ENCODE measurements around the gene CCL26. TPM values are rescaled to one million over a fixed set of nuclear protein-coding genes. Genes with fewer than 3 reads are reported as not detected.

Gene CCL26
- total RNA-seq, 1 donor from 2014 or later: not detected

DNA sequence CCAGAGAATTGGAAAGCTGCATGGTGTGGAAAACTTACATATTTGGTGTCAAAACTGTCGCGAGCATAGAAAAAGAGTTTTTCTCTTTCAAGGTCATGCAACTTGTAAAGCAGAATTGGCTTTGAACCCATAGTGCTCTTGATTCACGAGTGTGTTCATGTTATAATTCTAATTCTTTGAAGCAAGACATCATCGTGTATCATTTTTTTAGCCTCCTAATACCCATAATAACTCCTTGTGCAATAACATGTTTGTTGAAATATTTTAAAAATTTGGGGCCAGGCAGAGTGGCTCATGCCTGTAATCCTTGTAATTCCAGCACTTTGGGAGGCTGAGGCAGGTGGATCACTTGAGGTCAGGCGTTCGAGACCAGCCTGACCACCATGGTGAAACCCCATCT, 37.4 kb upstream of the CCL26 start:
- H3K27me3 Mint-ChIP-seq: no peaks in the 10 kb centered on the region
- H3K36me3 Mint-ChIP-seq (ENCODE audit: insufficient read depth): peaks cover 2% of the 10 kb centered on the region
- TF ChIP-seq, protein P1, sequence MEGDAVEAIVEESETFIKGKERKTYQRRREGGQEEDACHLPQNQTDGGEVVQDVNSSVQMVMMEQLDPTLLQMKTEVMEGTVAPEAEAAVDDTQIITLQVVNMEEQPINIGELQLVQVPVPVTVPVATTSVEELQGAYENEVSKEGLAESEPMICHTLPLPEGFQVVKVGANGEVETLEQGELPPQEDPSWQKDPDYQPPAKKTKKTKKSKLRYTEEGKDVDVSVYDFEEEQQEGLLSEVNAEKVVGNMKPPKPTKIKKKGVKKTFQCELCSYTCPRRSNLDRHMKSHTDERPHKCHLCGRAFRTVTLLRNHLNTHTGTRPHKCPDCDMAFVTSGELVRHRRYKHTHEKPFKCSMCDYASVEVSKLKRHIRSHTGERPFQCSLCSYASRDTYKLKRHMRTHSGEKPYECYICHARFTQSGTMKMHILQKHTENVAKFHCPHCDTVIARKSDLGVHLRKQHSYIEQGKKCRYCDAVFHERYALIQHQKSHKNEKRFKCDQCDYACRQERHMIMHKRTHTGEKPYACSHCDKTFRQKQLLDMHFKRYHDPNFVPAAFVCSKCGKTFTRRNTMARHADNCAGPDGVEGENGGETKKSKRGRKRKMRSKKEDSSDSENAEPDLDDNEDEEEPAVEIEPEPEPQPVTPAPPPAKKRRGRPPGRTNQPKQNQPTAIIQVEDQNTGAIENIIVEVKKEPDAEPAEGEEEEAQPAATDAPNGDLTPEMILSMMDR (IDR thresholded peaks at IDR 0.05; ENCODE audit: unreplicated experiment): no peak
- no peak overlapping the region for H3K27ac Mint-ChIP-seq
- no peaks in the 10 kb centered on the region for H3K4me1 Mint-ChIP-seq (ENCODE audit: low read depth)
- DNase-seq (ENCODE audit: low spot score, unreplicated experiment): no peak
- H3K9me3 Mint-ChIP-seq (ENCODE audit: low read depth): peaks cover 15% of the 10 kb centered on the region
- H3K4me3 Mint-ChIP-seq (ENCODE audit: low read depth): no peak overlapping the region

DNA sequence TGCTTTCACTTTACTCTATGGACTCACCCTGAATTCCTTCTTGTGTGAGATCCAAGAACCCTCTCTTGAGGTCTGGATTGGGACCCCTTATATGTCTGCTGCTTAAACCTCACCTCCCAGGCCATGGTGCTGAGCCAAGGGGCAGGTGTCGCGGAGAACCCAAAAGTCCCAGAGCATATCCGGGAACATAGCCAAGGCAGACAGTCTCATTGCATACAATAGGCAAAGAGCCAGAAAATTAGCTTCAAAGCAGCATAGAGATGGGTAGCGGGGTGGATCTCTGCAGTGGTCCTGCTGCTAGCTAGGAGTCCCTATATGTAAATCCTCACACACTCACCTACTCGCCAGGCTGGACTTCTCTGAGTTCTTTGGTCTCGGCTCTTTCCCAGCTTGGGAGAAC, 36.1 kb upstream of the CCL26 start:
- DNase-seq (ENCODE audit: low spot score, unreplicated experiment): no peak
- TF ChIP-seq, protein P1 (IDR thresholded peaks at IDR 0.05; ENCODE audit: unreplicated experiment): no peak
- Mint-ChIP-seq H3K4me3 (ENCODE audit: low read depth) (no peak overlapping the region), H3K27ac (no peak overlapping the region), H3K4me1 (ENCODE audit: low read depth) (no peaks in the 10 kb centered on the region), H3K27me3 (no peaks in the 10 kb centered on the region), H3K9me3 (ENCODE audit: low read depth) (peaks cover 15% of the 10 kb centered on the region), H3K36me3 (ENCODE audit: insufficient read depth) (peaks cover 2% of the 10 kb centered on the region)

DNA sequence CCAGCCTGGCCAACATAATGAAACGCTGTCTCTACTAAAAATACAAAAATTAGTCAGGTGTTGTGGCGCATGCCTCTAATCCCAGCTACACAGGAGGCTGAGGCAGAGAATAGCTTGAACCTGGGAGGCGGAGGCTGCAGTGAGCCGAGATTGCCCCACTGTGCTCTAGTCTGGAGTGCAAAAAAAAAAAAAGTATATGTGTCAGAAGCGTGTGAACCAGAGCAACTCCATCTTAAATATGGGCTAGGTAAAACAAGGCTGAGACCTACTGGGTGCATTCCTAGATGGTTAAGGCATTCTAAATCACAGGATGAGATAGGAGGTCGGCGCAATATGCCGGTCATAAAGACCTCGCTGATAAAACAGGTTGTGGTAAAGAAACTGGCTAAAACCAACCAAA, 35.4 kb upstream of the CCL26 start:
- H3K4me1 Mint-ChIP-seq (ENCODE audit: low read depth): no peaks in the 10 kb centered on the region
- H3K27ac Mint-ChIP-seq: no peak overlapping the region
- H3K4me3 Mint-ChIP-seq (ENCODE audit: low read depth): no peak overlapping the region
- H3K27me3 Mint-ChIP-seq: no peaks in the 10 kb centered on the region
- H3K9me3 Mint-ChIP-seq (ENCODE audit: low read depth): peaks cover 15% of the 10 kb centered on the region
- TF ChIP-seq, protein P1 (IDR thresholded peaks at IDR 0.05; ENCODE audit: unreplicated experiment): no peak
- peaks cover 2% of the 10 kb centered on the region for H3K36me3 Mint-ChIP-seq (ENCODE audit: insufficient read depth)
- no peak for DNase-seq (ENCODE audit: low spot score, unreplicated experiment)

DNA sequence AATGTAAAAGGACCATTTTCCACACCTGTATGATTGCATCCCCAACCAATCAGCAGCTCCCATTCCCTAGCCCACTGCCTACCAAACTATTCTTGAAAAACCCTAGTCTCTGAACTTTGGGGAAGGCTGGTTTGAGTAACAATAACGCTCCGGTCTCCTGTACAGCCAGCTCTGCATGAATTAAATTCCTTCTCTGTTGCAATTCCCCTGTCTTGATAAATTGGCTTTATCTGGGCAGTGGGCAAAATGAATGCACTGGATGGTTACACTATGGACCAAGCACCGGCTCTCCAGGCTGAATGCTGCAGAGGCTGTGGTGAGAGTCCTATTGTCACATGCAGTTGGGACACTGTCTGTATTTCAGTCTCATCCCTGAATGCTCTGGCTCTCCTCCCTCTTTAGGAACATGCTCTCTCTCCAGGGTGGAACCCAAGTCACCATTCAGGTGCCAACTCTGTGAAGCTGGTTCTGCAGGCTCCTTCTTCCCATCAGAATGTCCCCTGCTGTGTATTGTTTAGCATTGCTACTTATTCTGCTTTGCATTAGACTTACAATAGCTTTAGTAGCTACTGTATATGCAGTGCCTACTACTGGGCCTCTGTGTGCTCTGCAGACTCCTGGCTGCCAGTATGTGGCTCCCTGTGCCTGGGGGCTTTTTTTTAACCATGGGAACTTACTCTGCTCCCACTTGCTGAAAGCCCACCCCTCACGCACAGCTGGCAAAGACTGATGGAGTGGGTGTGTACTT, 34.7 kb upstream of the CCL26 start:
- H3K4me1 Mint-ChIP-seq (ENCODE audit: low read depth): no peaks in the 10 kb centered on the region
- no peak overlapping the region for H3K27ac Mint-ChIP-seq
- H3K4me3 Mint-ChIP-seq (ENCODE audit: low read depth): no peak overlapping the region
- no peaks in the 10 kb centered on the region for H3K27me3 Mint-ChIP-seq
- DNase-seq (ENCODE audit: low spot score, unreplicated experiment): no peak
- peaks cover 2% of the 10 kb centered on the region for H3K36me3 Mint-ChIP-seq (ENCODE audit: insufficient read depth)
- TF ChIP-seq, protein P1 (IDR thresholded peaks at IDR 0.05; ENCODE audit: unreplicated experiment): no peak
- peaks cover 15% of the 10 kb centered on the region for H3K9me3 Mint-ChIP-seq (ENCODE audit: low read depth)

DNA sequence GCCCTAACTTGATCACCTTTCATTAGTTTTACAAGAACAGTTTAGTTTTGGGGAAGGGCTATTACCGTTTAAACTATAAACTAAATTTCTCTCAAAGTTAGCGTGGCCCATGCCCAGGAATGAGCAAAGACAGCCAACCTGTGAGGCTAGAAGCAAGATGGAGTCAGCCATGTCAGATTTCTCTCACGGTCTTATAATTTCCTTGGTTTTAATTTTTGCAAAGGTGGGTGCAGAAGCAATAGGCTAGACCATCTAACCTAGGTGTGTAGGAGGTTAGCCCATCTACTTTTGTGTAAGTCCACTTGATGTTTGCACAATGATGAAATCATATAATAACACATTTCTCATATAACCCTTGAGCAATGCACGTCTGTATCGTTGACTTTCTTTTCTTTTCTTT, 32.7 kb upstream of the CCL26 start:
- Mint-ChIP-seq H3K4me1 (ENCODE audit: low read depth) (no peaks in the 10 kb centered on the region), H3K27ac (no peak overlapping the region), H3K9me3 (ENCODE audit: low read depth) (peaks cover 15% of the 10 kb centered on the region), H3K27me3 (no peaks in the 10 kb centered on the region), H3K36me3 (ENCODE audit: insufficient read depth) (peaks cover 2% of the 10 kb centered on the region), H3K4me3 (ENCODE audit: low read depth) (no peak overlapping the region)
- TF ChIP-seq, protein P1 (IDR thresholded peaks at IDR 0.05; ENCODE audit: unreplicated experiment): no peak
- DNase-seq (ENCODE audit: low spot score, unreplicated experiment): no peak
